HG03342 (cell line): Measurements from ENCODE around the gene CNOT4.

Experiments used
- ATAC-seq: cut with Tn5 transposase; IDR thresholded peaks from one replicate; pipeline ENCODE4 v1.9.1; 2021; ENCODE audit warnings: mild to moderate bottlenecking, moderate library complexity; ENCODE audit not compliant: unreplicated experiment

The CNOT4 gene

GRCh38 chr7:135509839-135510591, at the start of gene CNOT4:
CNOT4 (minus strand) TSS chr7:135510102; CDS start chr7:135438331, 71,771 bp downstream.
- ATAC-seq: peak; percentile 96

DNA sequence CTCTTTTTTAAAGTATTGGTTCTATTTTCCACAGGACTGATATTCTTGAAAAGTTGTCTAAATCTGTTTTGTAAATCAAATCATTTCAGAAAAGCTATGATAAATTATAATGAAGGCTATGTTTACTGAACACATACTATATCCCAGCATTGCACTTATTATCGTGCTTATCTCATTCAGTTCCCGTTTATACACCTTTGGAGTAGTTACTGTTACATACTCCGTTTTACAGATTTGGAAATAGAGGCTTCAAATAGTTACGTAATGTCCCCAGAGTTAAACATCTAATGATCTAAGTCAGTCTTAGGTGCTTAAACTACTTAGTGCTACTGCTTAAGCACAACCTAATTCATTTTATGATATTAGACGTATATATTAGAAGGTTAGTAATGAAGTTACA, 49.0 kb upstream of the CNOT4 start:
- ATAC-seq: no peak

- ATAC-seq: peak; percentile 74
Observed at GRCh38 chr7:135558337-135558767, 48.5 kb upstream of the CNOT4 start.

- ATAC-seq: peak; percentile 58
Observed at GRCh38 chr7:135557455-135558336, 47.8 kb upstream of the CNOT4 start, which contains the start of gene NUP205. NUP205 (plus strand) TSS chr7:135557917; CDS start chr7:135557945, 28 bp downstream.

DNA sequence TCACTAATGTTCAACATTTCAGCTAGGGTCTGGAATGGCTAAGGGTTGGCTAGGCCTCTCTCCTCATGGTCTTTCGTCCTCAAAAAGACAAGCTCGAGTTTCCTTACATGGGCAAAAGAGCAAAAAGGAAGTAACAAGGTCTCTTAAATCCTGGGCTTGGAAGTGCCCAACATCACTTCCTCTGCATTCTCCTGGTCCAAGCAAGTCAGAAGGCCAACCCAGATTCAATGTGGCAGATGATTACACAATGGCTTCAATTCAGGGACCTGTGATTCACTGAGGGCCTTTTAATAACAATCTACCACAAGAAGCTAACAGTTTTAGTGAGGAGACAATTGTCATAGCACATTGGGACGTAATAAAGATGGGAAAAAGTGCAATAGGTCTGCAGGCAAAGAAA, 43.4 kb upstream of the CNOT4 start:
- no peak for ATAC-seq

DNA sequence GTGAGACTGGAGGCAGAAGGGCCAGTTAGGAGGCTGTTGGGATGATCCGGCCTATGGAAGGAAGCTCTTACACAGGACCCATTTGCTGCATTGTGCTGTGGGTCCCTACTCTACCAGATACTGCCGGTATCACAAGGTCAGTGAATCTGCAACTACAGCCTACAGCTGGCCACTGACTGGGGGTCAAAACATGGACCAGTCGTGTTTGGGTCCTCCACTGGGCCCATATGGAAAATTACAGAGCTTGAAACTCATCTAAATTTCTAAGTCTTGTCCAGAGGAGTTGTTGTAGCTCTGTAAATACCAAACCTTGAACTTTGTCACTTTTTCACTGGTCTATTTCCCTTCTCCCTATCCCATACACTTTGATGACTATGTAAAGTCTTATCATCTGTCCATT, 42.2 kb upstream of the CNOT4 start:
- ATAC-seq: no peak

- no peak for ATAC-seq
Observed at GRCh38 chr7:135550196-135550595, 40.3 kb upstream of the CNOT4 start.

- no peak for ATAC-seq
Observed at GRCh38 chr7:135541029-135541428, 31.1 kb upstream of the CNOT4 start.

DNA sequence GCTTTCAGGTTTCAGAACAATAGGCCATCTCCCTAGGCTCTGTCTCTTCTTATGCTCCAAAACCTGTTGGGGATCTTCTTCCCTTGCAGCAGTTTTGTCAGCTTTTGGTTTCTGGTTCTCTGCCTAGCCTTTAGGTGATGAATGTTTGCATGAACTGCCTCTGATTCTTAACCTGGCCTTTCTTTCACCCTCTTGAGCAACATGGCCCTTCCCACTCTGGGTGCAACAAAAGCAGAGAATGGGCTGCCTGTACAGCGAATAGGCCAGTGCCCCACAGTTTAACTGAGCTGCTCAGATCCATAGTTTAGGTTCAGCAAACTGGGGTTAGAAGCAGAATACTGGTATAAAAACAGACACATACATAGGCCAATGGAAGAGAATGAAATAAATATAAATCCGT, 29.7 kb upstream of the CNOT4 start:
- no peak for ATAC-seq

DNA sequence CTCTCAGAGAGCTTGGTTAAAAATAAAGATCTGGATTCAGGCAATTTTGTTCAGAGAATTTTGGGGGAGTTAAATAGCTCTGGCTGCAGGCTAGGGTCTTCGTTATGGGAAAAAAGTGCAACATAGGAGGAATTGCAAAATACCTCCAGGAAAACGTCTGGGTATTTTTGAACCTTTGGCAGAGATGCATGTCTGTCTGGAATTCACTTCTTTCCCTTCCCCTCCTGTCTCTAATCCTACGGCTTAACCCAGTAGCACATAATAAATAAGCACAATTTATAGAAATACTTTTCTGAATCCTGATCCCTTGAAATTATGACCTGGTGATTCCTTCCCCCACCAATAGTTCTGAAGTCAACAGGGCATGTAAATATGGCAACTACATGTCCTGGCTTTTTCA, 28.5 kb upstream of the CNOT4 start:
- ATAC-seq: no peak

DNA sequence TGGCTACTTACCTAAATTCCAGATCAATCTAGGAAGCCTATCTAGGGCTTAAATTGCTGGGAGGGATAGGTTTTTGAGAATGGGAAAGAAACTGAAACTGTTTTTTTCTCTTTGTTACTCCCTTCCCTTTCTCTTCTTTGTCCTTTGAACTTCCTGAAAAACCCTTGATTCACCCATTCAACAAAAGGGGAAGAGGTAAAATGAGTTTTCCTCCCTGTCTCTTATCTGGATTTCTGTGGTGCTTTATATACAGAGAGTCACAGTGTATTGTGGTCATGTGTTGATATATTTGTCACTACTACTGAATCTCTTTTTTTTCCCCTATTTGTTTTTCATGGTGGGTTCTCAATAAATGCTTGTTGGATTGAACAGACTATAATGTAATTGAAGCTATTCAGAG, 28.0 kb upstream of the CNOT4 start:
- ATAC-seq: no peak

DNA sequence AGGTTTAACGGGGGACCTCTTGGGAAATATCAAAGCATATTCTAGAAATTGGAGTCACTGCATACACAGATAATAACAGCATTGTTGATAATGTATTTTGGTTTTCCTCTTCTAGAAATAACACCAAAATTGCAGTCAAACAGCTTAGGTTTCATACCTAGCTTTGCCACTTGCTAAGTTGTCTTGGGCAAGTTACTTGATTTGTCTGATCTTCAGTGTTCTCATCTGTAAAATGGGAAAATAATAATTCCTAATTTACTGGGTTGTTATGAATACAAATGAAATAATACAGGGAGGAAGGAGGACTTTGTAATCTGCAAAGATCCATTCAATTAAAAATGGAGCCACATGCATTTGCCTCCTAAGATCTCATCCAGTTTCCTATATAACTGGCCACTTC, 27.6 kb upstream of the CNOT4 start:
- no peak for ATAC-seq

GRCh38 chr7:135536150-135536549, 26.2 kb upstream of the CNOT4 start:
- ATAC-seq: no peak

- ATAC-seq: no peak
Observed at GRCh38 chr7:135527025-135527424, 17.1 kb upstream of the CNOT4 start.

- no peak for ATAC-seq
Observed at GRCh38 chr7:135525426-135525825, 15.5 kb upstream of the CNOT4 start.

DNA sequence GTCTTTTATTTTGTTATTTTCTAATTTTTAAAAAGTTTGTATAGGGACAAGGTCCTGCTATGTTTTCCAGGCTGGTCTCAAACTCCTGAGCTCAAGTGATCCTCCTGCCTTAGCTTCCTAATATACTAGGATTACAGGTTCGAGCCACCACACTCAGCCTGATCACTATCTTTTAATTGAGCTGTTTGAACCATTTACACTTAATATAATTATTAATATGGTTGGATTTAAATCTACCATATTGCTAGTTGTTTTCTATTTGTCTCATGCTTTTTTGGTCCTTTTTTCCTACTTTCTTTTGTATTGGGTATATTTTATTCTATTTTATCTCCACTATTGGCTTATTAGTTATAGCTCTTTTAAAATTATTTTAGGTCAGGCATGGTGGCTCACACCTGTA, 13.2 kb upstream of the CNOT4 start:
- ATAC-seq: no peak

- no peak for ATAC-seq
Observed at GRCh38 chr7:135522509-135522908, 12.6 kb upstream of the CNOT4 start.

DNA sequence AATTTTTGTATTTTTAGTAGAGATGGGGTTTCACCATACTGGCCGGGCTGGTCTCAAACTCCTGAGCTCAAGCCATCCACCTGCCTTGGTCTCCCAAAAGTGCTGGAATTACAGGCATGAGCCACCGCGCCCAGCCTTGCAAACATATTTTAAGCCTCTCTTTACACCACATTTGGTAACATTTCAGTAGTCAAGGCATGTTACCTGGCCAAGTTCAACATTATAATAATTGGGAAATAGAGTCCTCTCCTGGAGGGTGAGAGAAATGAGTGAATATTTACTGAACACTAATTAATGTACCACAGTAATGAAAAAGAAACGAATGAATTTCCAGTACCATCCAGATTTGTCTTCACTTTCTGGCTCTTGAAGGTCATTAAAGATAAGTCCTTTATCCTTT, 10.0 kb upstream of the CNOT4 start:
- no peak for ATAC-seq

DNA sequence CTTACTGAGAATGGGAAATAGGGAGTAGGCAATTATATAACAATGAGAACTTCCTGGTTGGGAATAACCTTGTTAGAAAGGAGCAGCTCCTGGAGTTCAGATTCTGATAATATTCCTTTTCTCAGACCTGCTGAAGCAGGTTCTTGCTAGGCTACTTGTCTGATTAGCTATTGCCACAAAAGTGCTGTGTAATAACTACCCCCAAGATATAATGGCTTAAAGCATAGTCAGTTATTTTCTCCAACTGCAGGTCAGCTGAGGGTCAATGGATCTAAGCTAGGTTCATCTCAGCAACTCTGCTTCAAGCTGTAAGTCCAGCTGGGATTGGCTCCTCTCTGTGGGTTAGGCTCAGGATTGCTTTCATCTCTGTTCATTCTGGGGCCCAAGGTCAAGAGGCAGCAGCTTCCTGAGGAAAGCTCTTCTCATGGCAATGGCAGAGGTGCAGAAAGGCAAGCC, 9.4 kb upstream of the CNOT4 start:
- no peak for ATAC-seq

- no peak for ATAC-seq
Observed at GRCh38 chr7:135518748-135519147, 8.8 kb upstream of the CNOT4 start.

DNA sequence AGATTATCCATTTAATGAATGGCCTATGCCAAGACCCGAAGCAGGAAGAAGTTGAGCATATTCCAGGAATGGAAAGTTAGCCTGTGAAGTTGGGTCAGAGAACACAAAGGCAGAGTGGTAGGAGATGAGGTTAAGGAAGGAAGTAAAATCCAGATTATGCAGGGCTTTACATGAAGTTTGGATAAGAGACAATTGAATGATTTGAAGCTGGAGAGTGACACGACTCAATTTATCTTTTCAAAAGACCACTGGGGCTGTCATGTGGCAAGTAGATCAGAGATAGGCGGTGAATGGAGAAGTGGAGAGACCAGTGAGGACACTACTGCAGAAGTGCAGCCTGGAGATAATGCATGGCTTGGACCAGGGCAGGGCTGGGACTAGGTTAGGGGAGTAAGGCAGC, 7.2 kb upstream of the CNOT4 start:
- ATAC-seq: no peak

DNA sequence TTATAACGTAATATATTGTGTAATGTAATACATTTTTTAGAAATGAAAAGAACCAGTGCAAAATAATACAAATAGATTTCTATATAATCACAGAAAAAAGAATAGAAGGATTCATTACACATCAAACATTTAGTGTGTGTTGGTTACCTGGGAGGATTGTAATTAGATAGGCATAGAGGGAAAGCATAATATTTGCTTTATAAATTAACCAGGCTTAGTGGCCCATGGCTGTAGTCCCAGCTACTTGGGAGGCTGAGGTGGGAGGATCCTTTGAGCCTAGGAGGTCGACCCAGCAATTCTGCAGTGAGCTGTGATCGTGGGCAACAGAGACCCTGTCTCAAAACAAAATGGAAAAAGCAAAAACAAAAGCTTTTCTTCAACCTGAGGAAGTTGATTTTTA, 5.0 kb upstream of the CNOT4 start:
- ATAC-seq: no peak
